Ramos (cell line): ENCODE measurements around the gene UCP1.
"Not testable (repeated sequence)": the region's sequence is repeated elsewhere in the genome, so short reads cannot be mapped to it uniquely, and the experiment has no call there.

Experiments
- in situ Hi-C: fragments of 300-500 bp; cut with MboI; formaldehyde crosslinking; loops from one replicate; pipeline ENCODE4 v1.14.3; 2022; ENCODE audit warnings: low sequenced_read_pairs; ENCODE audit not compliant: unreplicated experiment

The UCP1 gene

DNA sequence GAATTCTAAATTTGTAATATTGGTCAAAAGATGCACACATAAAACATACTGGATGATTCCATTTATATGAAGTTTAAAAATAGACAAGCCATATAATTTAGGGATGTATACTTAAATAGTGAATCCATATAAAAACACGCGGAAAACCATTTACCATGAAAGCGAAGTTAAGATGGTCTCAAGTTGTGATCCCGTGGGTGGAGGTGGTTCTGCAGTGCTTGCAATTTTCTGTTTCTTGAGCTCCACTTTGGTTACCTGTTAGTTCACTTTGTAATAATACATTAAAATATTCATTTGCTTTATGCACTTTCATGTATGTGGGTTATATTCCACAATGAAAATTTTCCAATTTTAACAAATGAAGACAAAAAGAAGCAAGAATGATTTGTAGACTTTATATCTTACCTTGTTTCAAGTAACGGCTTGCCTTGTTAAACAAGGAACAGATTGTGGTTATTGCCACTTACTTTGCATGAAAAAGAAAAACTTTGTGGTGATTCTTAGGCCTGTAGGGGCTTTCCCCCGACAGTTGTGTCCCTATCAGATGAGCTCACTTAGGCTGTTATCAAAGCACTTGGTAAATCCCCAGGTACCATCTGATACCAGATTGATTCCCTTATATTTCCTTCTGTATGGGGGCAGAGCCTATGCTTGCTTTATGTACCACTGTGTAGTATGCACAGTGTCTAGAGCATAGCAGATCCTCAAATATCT, 12.2 kb downstream of the UCP1 start:
- in situ Hi-C loops, result no loop called here

DNA sequence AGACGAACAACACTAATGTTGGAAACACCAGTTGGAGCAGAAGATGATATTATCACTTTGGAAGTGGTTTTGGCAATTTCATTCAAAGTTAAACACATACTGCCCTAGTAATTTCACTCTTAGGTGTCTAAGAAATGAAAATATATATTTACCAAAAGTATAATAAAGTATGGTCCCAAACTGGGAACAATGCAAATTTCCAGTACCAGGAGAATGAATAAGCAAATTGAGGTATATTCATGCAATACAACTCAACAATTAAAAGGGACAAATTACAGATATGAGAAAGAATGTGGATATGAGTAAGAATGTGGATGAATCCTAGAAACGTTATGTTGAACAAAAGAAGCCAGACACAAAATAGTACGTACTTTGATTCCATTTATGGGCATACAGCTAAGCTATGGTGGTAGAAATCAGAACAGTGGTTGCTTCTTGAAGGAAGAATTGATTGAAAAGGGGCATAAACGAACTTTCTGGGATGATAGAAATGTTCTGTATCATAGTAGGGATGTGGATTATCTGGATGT, 34.7 kb downstream of the UCP1 start:
- in situ Hi-C loops, result no loop called here

DNA sequence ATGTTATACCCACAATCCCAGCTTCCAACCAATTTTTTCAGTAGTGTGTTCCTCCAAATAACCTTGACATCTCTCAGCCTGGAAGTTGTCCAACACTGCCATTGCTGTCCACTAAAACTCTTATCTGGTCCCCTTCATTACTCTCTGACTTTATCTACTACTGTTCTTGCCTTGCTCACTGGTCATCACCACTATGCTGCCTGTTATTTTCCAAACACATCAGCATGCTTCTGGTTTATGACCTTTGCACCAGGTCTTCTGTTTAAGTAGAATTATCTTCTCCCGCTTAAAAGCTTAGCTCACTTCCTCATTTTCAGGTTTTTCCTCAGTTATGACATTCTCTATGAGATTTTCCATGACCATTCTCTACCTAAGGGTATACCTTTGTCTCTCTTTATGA, 39.3 kb downstream of the UCP1 start:
- in situ Hi-C loops, result no loop called here

DNA sequence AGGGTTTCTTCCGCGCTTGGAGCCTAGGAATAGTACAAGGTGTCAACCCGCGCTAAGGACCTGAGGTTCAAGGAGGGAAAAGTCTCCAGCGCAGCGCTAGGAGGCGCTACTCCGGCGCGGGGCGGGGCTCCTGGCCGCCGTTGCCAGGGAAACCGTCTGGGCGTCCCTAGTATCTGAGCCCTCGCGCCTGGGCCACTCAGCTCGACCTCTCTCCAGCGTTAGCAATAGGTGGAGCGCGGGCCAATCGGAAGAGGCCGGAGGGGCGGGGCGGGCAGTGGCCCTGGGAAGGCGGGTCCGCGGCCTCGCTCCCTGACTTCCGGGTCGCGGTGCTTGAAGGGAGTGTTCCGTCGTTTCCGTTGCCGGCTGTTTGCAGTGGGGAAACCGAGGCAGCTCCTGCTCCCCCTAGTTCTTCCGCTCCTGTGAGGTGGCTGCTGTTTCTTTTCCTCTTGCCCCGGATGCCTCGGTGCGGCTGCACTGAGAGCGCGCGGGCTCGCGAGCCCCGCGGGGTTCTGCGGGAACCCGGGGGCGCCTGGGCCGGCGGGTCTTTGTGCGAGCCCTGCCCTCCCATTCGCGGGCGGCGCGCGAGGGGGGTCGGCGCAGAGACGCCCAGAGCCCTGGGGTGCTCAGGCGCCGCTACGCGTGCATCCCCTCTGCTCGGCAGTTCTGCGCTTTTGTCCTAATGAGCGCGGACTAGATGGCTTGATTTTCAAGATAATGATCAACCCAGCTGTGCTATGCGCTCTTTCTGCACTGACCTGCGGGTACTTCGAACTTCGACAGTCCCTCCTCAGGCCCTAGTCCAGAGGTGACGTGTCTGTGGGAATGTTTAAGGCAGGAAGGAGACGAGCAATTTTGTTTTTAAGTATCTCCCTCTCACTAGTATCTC, 44.7 kb downstream of the UCP1 start, which contains the start of gene ELMOD2:
TSS of gene ELMOD2 (plus strand) at position 312 of the 886 bp plus-strand sequence. CDS start 1,261 bp downstream, outside the sequence.
- in situ Hi-C loops, result no loop called here

DNA sequence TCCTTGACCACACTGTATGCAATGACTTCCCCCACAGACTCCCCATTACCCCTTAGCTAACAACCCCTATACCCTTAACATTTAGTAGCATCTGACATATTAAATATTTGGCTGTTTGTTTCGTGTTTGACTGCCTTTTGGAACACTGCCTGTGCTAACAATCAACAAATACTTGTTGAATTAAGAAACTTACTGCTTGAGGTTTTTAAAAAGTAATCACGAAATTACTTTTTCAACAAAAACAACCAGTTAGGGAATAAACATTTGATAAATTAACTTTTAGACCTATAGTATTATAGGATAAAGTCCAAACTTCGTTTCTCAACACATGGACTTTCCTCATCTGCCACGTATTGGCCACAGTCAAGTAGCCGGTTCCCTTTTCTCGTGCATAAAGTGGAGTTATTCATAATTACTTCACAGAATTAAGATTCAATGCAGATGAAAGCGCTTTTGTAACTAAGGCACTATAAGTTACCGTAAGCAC, 45.3 kb downstream of the UCP1 start:
- in situ Hi-C loops, result no loop called here

DNA sequence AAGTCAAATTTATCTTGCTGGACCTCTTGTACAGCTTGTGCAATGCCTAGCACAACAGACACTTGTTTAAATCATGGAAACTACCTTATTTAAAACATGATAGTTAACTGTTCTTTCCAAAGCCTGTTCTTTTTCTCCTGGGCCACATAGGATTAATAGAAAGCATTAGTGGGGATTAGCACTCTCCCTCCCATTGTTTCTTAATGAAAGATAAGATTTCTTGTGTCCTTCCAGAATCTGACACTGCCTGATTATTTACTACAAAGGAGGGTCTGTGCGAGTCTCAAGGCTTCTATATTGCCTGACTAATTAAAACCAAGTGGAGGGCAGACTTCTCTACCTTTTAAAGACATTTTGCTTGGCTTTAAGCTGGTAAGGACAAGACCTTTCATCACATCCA, 53.3 kb downstream of the UCP1 start:
- in situ Hi-C loops, result no loop called here

DNA sequence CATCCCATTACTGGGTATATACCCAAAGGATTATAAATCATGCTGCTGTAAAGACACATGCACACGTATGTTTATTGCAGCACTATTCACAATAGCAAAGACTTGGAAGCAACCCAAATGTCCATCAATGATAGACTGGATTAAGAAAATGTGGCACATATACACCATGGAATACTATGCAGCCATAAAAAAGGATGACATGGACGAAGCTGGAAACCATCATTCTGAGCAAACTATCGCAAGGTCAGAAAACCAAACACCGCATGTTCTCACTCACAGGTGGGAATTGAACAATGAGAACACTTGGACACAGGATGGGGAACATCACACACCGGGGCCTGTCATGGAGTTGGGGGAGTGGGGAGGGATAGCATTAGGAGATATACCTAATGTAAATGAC, 55.0 kb downstream of the UCP1 start:
- in situ Hi-C loops, result not testable (repeated sequence)
